ENCODE data around the gene CCDC142.
"Not testable (repeated sequence)": the region's sequence is repeated elsewhere in the genome, so short reads cannot be mapped to it uniquely, and the experiment has no call there.

The CCDC142 gene

GRCh38 chr2:74462786-74463105 lies 20.1 kb downstream of the CCDC142 start:
- no peak for DNase-seq

GRCh38 chr2:74462054-74462785 lies 20.6 kb downstream of the CCDC142 start:
- no peak for DNase-seq

GRCh38 chr2:74461187-74462053 lies 21.4 kb downstream of the CCDC142 start:
- no peak for DNase-seq

GRCh38 chr2:74460187-74460586 lies 22.6 kb downstream of the CCDC142 start:
- not testable (repeated sequence) for DNase-seq

GRCh38 chr2:74459503-74460118 lies 23.2 kb downstream of the CCDC142 start:
- not testable (repeated sequence) for DNase-seq

GRCh38 chr2:74458938-74459363 lies 23.8 kb downstream of the CCDC142 start:
- DNase-seq, result no peak

GRCh38 chr2:74458132-74458937 lies 24.5 kb downstream of the CCDC142 start, which contains the start of gene WBP1:
Gene WBP1 (plus strand): TSS chr2:74458438. CDS start chr2:74458603, 165 bp downstream.
- peak; percentile 100 for DNase-seq

- DNase-seq, result peak; percentile 35
Observed at GRCh38 chr2:74457549-74458131, 25.2 kb downstream of the CCDC142 start.

GRCh38 chr2:74457129-74457548 lies 25.7 kb downstream of the CCDC142 start:
- no peak for DNase-seq

GRCh38 chr2:74454654-74455511 lies 27.9 kb downstream of the CCDC142 start, which contains the start of gene INO80B:
Gene INO80B (plus strand): TSS chr2:74455087. CDS start chr2:74455117, 30 bp downstream.
- DNase-seq, result peak; percentile 97

- DNase-seq, result no peak
Observed at GRCh38 chr2:74450570-74451190, 32.1 kb downstream of the CCDC142 start.

- DNase-seq, result no peak
Observed at GRCh38 chr2:74448771-74449170, 34.0 kb downstream of the CCDC142 start.

GRCh38 chr2:74447230-74447999 lies 35.4 kb downstream of the CCDC142 start:
- DNase-seq, result no peak

- DNase-seq, result no peak
Observed at GRCh38 chr2:74444498-74445318, 38.1 kb downstream of the CCDC142 start.

GRCh38 chr2:74442483-74443297 lies 40.1 kb downstream of the CCDC142 start:
- not testable (repeated sequence) for DNase-seq

GRCh38 chr2:74441690-74442482 lies 40.9 kb downstream of the CCDC142 start, which contains the start of gene RTKN:
Gene RTKN (minus strand): TSS chr2:74441937. CDS start chr2:74441816, 121 bp downstream.
- no peak for DNase-seq

Measured in fibroblast of skin of back (primary cell).